GM18507 (cell line): ENCODE results near the gene FBXO8.
"Not testable (repeated sequence)": the region's sequence is repeated elsewhere in the genome, so short reads cannot be mapped to it uniquely, and the experiment has no call there.

Experiments
- DNase-seq: peaks from one replicate; pipeline ENCODE4 v3.0.0; 2011; ENCODE audit warnings: low read depth; ENCODE audit not compliant: insufficient read length; ENCODE audit errors: extremely low spot score
- FAIRE-seq: peaks from 2 replicates; lab custom pipeline; 2011; peaks lifted over from hg19 to GRCh38; lab: Jason Lieb, UNC

The FBXO8 gene, protein sequence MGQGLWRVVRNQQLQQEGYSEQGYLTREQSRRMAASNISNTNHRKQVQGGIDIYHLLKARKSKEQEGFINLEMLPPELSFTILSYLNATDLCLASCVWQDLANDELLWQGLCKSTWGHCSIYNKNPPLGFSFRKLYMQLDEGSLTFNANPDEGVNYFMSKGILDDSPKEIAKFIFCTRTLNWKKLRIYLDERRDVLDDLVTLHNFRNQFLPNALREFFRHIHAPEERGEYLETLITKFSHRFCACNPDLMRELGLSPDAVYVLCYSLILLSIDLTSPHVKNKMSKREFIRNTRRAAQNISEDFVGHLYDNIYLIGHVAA

DNA sequence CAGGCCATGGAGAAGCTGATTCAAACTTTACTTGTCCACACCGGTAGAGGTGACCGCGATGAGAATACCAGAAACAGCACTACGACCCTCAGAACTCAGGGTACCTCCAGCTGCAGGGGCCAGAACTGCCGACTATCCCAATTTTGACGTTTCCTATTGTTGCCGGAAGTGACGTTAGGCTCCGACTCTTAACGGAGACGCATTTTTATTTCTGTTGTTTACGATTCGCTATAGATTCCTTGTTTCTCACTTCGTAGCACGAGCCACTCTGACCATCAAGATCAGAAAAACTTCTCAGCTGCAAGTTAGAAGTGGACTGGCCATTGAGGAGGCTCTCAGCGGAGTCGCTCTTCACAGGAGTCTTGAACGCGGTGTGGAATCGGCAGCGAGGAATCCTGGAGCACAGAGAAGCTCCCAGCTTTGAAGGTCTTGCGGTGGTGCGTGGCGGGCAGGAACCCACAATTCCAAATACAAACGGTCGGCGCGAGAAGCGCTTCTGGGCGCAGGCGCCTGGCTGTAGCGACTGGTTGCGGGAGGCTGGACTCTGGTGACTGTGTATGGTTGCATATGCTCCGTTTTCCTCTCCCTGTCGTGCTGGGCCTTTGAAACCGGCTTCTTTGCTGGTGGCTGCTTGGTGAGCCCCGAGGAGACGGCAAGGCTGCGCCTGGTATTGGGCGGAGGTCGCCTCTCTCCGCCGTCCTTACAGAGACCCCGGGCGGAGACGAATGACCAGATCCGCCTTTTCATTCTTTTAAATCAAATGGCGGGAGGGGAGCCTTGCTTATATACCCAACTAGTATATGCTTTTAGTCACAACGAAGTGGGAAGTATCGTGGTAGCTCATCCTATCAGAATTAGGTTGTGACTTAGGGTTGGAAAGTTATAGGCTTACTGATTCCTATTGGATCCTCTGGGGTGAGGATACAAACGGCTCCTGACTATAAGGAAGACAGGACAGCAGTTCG is at the start of gene FBXO8, which contains the start of gene CEP44:
Gene FBXO8 (minus strand): TSS at position 161 of the 965 bp plus-strand sequence. CDS start 20,575 bp downstream, outside the sequence.
Gene CEP44 (plus strand): TSS at position 405 of the 965 bp plus-strand sequence. CDS start 15,211 bp downstream, outside the sequence.
- FAIRE-seq (peak; percentile 60), DNase-seq (peak; percentile 25)

DNA sequence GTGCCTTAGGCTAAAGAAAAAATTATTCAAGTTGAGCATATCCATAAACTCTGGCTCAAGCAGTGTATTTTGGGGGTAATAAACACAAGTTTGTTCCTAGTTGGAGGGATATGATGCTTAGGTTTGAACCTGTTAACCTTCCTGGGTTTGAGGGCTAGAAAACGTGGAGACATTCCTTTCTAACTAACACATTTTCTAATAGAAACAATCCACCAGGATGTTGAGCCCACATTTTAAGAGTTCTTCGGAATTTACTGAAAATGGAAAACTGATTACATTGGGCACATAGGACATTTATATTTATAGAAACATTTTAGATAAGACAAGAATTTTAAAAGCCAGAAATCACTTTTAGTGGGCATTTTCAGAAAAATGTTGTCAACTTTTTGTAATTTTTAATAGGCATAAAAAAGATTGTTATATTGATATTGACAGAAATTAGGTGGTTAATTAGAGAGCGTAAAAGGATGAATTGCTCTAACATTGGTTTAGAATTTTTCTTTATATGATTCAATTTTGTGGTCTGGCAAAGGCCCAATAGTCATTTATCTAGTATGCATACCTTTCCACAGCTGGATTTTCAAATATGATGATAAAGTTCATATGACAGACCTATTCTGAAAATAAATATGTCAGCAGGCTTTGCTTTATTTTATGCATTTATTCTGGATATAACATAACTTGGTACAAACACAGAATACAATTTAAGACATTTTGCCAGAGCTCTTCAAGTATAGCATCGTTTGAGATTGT is 49.5 kb upstream of the FBXO8 start:
- no peak for DNase-seq
- no peak for FAIRE-seq

DNA sequence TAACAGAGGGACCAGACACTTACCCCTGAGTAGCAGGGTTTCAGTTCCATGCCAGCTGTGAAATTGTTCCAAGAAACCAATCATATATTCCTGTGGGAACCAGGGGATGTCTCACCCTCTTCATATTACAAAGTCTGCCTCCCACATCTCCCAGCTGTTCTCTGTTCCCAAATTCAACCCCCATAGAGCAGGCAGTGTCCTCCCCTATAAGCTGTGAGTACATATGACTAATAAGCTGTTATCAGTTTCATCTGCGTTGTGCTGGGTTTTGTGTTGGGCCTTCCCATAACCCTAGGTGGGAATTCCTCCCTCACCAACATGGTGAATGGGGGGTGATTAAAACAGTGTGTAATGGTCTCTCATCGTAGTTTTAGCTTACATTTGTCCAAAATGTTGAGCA is 41.3 kb upstream of the FBXO8 start:
- no peak for FAIRE-seq
- no peak for DNase-seq

DNA sequence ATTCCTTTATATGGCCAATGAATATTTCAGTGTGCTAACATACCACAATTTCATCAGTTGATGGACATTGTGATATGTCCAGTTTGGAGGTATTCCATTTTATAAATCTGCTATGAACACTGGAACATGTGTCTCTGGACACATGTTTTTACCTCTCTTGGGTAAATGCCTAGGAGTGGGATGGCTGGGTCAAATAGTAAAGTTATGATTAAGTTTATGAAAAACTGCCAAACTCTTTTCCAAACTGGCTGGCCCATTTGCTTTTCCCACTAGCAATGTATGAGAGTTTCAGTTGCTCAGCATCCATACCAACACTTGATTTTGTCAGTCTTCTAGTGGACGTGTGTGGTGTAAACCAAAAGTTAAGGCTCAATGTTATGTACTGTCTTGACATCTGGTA is 40.8 kb upstream of the FBXO8 start:
- no peak for FAIRE-seq
- no peak for DNase-seq

DNA sequence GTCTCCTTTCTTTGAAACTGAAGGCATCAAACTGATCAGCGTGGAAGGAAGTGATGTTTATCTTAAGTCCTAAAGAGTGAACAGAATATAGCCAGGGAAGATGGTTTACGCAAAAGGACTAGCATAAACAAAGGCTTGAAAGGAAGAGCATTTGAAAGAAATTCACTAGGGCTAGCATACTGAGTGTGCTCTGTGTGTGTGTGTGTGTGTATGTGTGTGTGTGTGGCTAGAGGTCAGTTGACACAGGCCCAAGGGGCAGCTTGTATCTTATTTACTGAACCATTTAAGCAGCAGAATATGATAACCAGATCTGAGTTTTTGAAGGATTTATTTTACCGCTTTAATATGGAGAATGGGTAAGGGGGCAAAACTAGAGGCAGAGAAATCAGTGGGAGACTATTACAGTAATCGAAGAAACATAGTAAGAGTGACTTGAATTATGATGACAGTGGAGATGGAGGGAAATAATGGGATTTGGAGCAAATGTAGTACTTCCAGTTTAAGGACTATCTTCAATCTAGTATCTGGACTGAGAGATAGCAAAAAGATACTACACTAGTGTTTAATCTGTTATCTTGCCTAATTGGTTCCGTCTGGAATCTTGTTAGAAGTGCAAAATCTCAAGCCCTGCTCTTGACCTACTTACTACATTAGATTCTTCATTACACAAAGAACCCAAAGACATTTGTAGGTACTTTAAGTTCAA is 37.2 kb upstream of the FBXO8 start:
- no peak for DNase-seq
- FAIRE-seq, result no peak

DNA sequence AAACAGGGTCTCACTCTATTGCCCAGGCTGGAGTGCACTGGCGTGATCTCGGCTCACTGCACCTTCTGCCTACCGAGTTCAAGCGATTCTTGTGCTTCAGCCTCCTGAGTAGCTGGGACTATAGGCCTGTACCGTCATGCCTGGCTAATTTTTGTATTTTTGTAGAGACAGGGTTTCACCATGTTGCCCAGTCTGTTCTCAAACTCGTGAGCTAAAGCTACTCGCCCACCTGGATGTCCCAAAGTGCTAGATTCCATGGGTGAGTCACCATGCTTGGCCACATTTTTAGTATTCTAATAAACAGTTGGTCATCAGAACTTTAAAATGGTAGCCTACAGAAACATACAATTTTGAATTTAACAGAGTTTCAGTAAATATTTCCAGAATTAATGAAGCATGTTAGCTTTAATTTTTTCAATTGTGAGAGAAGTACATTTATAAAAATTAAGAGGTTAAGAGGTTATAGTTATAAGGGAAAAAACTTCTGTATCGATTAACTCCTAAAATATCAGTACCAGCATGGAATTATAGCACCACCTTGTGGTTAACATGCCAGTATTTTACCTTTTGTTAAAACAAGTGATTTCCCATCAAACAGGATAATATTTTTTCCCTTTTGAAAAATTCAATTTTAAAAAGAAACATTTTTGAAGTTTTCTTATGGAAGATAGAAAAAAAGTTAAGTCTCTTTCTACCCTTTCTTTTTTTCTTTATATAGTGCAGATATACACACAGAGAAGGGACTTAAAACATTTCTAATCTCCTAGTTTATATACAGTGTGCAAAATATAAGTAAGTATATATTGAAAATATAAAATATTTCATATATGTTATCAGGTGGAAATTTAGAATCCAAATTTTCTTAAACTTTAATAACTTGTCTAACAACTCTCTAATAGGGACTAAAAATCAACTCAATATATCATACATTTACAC is 35.6 kb upstream of the FBXO8 start:
- no peak for DNase-seq
- FAIRE-seq, result peak; percentile 67

DNA sequence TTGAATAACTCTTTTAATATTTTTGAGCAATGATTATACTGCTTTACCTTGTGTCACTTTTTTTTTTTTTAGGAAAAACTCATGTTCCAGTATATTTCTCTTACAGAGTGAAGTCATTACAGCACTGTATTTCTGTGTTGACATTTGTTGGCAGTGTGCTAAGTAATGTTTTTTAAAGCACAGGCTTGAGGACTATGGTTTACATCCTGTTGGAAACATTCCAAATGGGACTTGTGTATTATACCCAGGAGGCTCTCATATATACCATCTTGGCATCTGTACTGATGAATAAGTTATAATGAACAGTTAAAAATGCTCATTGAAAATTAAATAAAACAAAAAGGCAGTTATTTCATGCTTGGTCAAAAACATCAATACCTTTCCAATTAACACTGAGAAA is 34.1 kb upstream of the FBXO8 start:
- no peak for FAIRE-seq
- DNase-seq, result no peak

DNA sequence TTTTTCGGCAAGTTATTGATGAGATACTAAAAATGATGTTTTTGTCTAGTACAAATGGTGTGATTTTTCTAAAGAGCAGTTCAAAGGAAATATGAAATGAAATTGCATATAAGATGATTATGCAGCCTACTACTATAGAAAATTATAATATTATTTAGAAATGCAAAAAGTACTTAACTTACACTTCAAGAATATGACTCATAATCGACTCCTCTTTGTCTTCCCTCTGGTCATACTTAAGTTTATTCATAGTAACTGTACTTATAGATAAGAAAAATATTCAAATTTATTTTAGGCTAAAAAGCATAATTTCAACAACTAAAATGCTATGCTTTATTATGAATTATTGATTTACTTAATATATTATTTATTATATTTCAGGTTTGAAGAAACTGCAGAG is 33.5 kb upstream of the FBXO8 start:
- FAIRE-seq, result no peak

DNA sequence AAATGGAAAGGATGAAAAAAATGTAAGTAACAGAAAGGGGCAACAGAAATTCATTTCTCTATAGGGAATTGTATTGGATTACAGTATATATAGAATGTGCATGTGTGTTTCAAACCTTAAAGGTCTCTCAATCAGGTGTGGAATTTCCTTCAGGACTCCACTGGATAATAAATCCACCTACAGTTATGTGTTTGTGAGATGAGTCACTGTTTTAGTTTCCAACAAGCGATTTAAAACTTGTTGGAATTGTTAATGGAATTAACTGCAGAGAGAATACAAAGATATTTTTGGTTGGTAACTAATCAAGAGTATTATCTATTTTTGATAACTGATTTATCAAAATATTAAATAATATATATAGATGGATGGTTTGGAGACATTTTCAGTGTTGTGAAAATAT is 33.1 kb upstream of the FBXO8 start:
- no peak for FAIRE-seq
- DNase-seq, result no peak

More for the DNA sequence above, 33.5 kb upstream of the FBXO8 start:
- DNase-seq, result no peak

DNA sequence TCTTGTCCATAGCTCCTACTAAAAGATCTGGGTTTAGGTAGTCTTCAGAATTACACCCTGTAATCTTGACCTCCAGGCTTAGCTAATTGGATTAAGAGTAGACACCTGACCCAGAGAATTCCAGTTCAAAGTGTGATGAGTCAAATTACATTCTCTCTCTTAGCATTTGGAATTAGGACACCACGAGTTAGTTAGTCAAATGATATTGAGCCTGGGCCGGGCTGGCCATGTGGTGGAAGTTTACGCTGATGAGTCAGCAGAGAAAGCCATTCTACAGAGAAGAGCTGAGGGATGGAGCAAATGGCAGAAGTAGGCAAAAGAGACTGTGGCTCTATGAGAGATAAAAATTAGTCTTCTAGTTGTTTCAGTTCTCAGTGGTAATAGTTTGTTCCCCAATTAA is 31.3 kb upstream of the FBXO8 start:
- FAIRE-seq (no peak), DNase-seq (no peak)

DNA sequence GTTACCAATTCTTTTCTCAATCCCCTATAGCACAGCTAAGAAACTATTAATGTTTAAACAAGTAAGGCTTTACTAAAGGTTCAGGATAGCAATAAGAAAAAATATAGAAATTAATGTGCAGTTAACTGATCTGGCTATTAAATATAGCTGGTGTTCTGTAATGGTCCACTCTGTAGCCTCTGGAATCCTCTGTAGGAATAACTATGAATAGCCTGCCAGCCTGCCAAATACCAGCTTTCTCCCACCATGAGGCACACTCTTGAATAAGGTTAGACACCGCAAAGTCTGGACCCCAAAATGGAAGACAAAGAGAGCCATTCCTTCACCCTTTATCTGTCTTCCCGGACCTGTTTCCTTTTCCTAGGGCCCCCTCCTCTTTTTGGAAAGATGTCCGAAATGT is 30.8 kb upstream of the FBXO8 start:
- DNase-seq (no peak), FAIRE-seq (peak; percentile 15)

DNA sequence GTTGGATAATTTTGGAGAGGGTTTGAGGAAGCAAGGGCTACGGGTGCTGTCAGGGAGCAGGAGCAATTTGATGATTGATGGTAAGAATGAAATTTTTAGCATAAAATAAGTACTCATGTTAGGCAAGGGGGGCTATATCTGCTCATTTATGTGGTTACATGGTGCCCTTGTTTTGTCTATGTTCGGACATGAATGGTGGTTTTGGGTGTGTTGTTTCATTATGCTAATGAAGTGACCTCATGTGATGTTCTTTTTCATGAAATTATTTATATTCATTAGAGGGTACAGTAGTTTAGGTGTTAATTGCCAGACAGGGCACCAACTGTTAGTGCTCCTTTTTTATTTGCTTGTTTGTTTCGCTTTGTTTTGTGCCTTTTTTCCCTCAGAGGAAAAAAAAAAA is 29.5 kb upstream of the FBXO8 start:
- FAIRE-seq, result no peak

DNA sequence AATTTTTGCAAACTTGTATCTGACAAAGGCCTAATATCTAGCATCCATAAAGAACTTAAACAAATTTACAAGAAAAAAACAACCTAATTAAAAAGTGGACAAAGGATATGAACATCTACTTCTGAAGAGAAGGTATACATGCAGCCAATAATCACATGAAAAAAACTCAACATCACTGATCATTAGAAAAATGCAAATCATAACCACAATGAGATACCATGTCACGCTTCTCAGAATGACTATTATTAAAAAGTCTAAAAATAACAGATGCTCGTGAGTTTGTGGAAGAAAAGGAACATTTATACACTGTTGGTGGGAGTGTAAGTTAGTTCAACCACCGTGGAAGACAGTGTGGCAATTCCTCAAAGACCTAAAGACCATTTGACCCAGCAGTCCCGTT is 24.2 kb upstream of the FBXO8 start:
- no peak for DNase-seq
- no peak for FAIRE-seq

More for the DNA sequence above, 29.5 kb upstream of the FBXO8 start:
- no peak for DNase-seq

DNA sequence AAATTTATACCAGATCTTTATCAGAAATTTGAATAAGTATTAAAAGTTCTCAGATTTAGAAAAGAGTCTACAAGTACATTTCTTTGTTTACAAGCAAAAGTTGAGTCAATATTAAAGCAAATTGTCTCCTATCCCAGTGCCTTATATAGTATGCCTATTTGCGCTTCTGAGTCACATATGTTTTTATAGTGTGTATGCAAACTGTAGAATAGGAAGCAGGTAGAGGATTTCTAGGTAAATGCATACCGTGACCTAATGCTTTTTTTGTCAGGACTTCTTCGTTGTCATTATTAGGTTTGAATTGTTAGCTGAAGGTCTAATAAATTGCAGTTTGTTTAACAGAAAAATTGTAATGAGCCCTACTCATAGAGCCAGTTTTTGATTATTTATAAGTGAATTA is 22.5 kb upstream of the FBXO8 start:
- FAIRE-seq (no peak), DNase-seq (no peak)

DNA sequence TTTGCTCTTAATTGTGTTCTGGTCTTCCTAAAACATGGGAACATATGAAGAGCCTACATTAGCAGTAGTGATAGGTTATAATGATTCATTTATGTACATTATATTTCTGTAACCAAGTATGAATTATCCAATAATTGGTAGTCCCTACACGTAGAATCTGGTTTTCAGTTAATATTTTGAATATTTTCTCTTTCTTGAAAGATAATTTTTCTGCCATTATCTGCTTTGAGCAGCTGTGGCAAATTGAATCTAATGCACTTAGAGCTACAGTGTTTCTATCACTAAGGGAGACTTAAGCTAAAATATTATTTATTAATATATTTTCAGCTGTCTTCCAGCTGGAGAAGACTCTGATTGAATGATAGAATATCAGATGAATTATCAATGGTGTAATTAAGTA is 21.2 kb upstream of the FBXO8 start:
- FAIRE-seq (no peak), DNase-seq (no peak)

DNA sequence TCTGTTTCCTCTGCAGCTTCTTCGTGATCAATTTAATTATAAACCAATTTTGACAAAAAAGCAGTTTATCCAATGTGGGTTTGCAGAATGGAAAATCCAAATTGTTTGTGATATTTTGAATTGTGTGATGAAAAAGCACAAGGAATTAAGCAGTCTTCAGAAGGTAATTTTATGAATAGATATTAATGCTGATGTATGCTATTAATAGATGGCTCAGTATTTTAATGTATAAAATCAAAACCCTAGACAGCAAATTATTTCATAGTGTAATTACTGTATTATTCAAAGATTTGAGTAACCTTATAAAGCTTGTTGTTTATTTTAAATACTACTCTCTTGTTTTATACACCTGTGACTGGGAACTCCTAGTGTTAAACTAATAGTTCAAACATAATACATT is 20.2 kb upstream of the FBXO8 start:
- FAIRE-seq (no peak), DNase-seq (no peak)

DNA sequence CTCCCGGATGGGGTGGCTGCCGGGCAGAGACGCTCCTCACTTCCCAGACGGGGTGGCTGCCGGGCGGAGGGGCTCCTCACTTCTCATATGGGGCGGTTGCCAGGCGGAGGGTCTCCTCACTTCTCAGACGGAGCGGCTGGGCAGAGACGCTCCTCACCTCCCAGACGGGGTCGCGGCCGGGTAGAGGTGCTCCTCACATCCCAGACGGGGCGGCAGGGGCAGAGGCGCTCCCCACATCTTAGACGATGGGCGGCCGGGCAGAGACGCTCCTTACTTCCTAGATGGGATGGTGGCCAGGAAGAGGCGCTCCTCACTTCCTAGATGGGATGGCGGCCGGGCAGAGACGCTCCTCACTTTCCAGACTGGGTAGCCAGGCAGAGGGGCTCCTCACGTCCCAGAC is 11.7 kb upstream of the FBXO8 start:
- FAIRE-seq, DNase-seq: not testable (repeated sequence)

DNA sequence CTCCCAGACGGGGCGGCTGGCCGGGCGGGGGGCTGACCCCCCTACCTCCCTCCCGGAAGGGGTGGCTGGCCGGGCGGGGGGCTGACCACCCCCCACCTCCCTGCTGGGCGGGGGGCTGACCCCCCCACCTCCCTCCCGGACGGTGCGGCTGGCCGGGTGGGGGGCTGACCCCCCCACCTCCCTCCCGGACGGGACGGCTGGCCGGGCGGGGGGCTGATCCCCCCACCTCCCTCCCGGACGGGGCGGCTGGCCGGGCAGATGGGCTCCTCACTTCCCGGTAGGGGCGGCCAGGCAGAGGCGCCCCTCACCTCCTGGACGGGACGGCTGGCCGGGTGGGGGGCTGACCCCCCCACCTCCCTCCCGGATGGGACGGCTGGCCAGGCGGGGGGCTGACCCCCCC is 11.2 kb upstream of the FBXO8 start:
- FAIRE-seq, DNase-seq: not testable (repeated sequence)
